Keratinocyte (primary cell): Measurements from ENCODE around the gene FRMD1. TPM values are rescaled to one million over a fixed set of nuclear protein-coding genes. Genes with fewer than 3 reads are reported as not detected.

Experiments
- DNase-seq: peaks from one replicate; pipeline ENCODE4 v3.0.0-alpha.2; 2011; ENCODE audit warnings: low read depth, missing footprints, low spot score
- FAIRE-seq: peaks from 2 replicates; lab custom pipeline; 2011; peaks lifted over from hg19 to GRCh38; lab: Jason Lieb, UNC
- H2AFZ ChIP-seq: 2 replicates; pipeline ENCODE4 v1.6.0; 2012; ENCODE audit warnings: low read length, control low read depth, inconsistent platforms; ENCODE audit not compliant: control insufficient read depth
- H3K27ac ChIP-seq: 2 replicates; pipeline ENCODE4 v1.5.1; 2011; ENCODE audit warnings: low read length; ENCODE audit not compliant: control insufficient read depth, insufficient read depth
- H3K27me3 ChIP-seq: 3 replicates; pipeline ENCODE4 v1.6.0; 2011; ENCODE audit warnings: low read length; ENCODE audit not compliant: control insufficient read depth, insufficient read depth; ENCODE audit errors: extremely low read depth
- H3K36me3 ChIP-seq, 2 experiments: 2 replicates in 1 of 2; 3 replicates in 1 of 2; pipeline ENCODE4 v1.5.1; 2011; ENCODE audit warnings: low read length in 2 of 2, mild to moderate bottlenecking in 1 of 2; ENCODE audit not compliant: control insufficient read depth in 2 of 2, insufficient read depth in 2 of 2; ENCODE audit errors: extremely low read depth in 1 of 2
- H3K4me1 ChIP-seq: 3 replicates; pipeline ENCODE4 v1.5.1; 2011; ENCODE audit warnings: low read length; ENCODE audit not compliant: control insufficient read depth, insufficient read depth; ENCODE audit errors: extremely low read depth
- H3K4me2 ChIP-seq: 3 replicates; pipeline ENCODE4 v1.6.0; 2011; ENCODE audit warnings: low read depth, low read length; ENCODE audit not compliant: control insufficient read depth, insufficient read depth; ENCODE audit errors: extremely low read depth
- H3K4me3 ChIP-seq, 3 experiments: fragments of 200-600 bp in 1 of 3; sonication (generic) in 1 of 3; 2 replicates in 2 of 3; 3 replicates in 1 of 3; pipeline ENCODE4 v1.5.1; 2011 to 2016; ENCODE audit warnings: low read length in 3 of 3, mild to moderate bottlenecking in 3 of 3, control low read depth in 2 of 3, inconsistent platforms in 1 of 3, low read depth in 1 of 3, mixed read lengths in 1 of 3, mixed run types in 1 of 3, moderate library complexity in 1 of 3; ENCODE audit not compliant: control insufficient read depth in 2 of 3, insufficient read depth in 2 of 3; ENCODE audit errors: extremely low read depth in 1 of 3
- H3K79me2 ChIP-seq: 2 replicates; pipeline ENCODE4 v1.6.0; 2012; ENCODE audit warnings: low read length; ENCODE audit not compliant: control insufficient read depth, insufficient read depth
- H3K9ac ChIP-seq: 3 replicates; pipeline ENCODE4 v1.6.0; 2011; ENCODE audit warnings: low read length; ENCODE audit not compliant: control insufficient read depth, insufficient read depth; ENCODE audit errors: extremely low read depth
- H3K9me1 ChIP-seq: 3 replicates; pipeline ENCODE4 v1.6.0; 2011; ENCODE audit warnings: low read length; ENCODE audit not compliant: control insufficient read depth, insufficient read depth; ENCODE audit errors: extremely low read depth
- H3K9me3 ChIP-seq: 2 replicates; pipeline ENCODE4 v1.5.1; 2012; ENCODE audit warnings: low read depth, low read length; ENCODE audit not compliant: control insufficient read depth
- H4K20me1 ChIP-seq: 3 replicates; pipeline ENCODE4 v1.6.0; 2011; ENCODE audit warnings: low read length; ENCODE audit not compliant: control insufficient read depth, insufficient read depth; ENCODE audit errors: extremely low read depth
- EZH2 ChIP-seq: IDR thresholded peaks from one replicate; pipeline ENCODE4 v1.6.1; 2012; ENCODE audit warnings: inconsistent platforms, mild to moderate bottlenecking, low read length, moderate library complexity
- dilution Hi-C: fragments of 300-500 bp; cut with MboI; formaldehyde crosslinking; loops from one replicate; pipeline ENCODE4 v1.7.0; 2020; ENCODE audit warnings: low sequenced_read_pairs; ENCODE audit not compliant: extremely low pct_ligation_motif_present
- polyA plus RNA-seq, 5 experiments: library from polyadenylated mRNA; depleted of rRNA in 3 of 5; stranded (reverse) in 3 of 5; stranded (forward) in 1 of 5; unstranded in 1 of 5; fragments of >200 nt; gene quantifications; 1 replicate in 1 of 5; 2 replicates in 3 of 5; 3 replicates in 1 of 5; pipeline versions ENCODE4 v1.2.1 to v1.2.3, GENCODE V29; 2011 to 2012; ENCODE audit warnings: missing spikeins in 2 of 5, low read depth in 1 of 5, low replicate concordance in 1 of 5
- TF ChIP-seq, protein P1 (sequence below), 3 experiments: IDR thresholded peaks in 1 of 3; conservative IDR thresholded peaks in 1 of 3; optimal IDR thresholded peaks in 1 of 3; 2 replicates in 2 of 3; 3 replicates in 1 of 3; pipeline versions ENCODE3 to v1.5.1; 2011; ENCODE audit warnings: low read length in 3 of 3, mild to moderate bottlenecking in 3 of 3, moderate library complexity in 2 of 3, control low read depth in 1 of 3, inconsistent platforms in 1 of 3; ENCODE audit not compliant: insufficient read depth in 2 of 3; ENCODE audit errors: extremely low read depth in 1 of 3

The FRMD1 gene
- polyA plus RNA-seq, 1 donor (not counting 4 experiments of a cell fraction or from before 2014, with no cell fraction given) = not detected

DNA sequence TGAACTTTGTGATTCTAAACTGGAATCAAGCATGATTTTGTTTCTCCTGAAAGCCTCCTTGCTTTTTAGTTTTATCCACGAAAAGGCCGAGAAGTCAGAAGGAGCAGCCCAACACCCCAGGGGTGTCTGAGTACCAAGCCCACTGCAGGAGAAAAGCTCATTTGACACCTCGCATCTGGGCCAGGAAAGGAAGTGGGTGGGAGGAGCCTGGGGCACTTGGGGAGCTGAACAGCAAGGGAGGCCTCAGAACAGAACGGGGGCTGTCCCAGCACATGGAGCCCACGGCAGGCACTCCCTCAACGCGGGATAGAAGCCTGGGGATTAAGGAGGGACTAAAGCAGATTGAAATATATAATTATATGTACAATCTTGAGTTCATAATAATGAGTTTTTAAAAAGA lies 75.0 kb downstream of the FRMD1 start:
- no peak overlapping the region for H2AFZ ChIP-seq
- no peaks in the 10 kb centered on the region for H4K20me1 ChIP-seq
- no peak overlapping the region for H3K27ac ChIP-seq
- no peaks in the 10 kb centered on the region for H3K36me3 ChIP-seq
- H3K4me2 ChIP-seq = no peak overlapping the region
- no peak for FAIRE-seq
- H3K4me1 ChIP-seq = peaks cover 8% of the 10 kb centered on the region
- peaks cover 55% of the 10 kb centered on the region for H3K27me3 ChIP-seq
- H3K9me3 ChIP-seq = no peaks in the 10 kb centered on the region
- no peak for TF ChIP-seq EZH2
- TF ChIP-seq, protein P1, sequence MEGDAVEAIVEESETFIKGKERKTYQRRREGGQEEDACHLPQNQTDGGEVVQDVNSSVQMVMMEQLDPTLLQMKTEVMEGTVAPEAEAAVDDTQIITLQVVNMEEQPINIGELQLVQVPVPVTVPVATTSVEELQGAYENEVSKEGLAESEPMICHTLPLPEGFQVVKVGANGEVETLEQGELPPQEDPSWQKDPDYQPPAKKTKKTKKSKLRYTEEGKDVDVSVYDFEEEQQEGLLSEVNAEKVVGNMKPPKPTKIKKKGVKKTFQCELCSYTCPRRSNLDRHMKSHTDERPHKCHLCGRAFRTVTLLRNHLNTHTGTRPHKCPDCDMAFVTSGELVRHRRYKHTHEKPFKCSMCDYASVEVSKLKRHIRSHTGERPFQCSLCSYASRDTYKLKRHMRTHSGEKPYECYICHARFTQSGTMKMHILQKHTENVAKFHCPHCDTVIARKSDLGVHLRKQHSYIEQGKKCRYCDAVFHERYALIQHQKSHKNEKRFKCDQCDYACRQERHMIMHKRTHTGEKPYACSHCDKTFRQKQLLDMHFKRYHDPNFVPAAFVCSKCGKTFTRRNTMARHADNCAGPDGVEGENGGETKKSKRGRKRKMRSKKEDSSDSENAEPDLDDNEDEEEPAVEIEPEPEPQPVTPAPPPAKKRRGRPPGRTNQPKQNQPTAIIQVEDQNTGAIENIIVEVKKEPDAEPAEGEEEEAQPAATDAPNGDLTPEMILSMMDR (optimal IDR thresholded peaks at IDR 0.05 in 1 of 3, IDR thresholded peaks at IDR 0.05 in 1 of 3, conservative IDR thresholded peaks at IDR 0.05 in 1 of 3; ENCODE audit: extremely low read depth in 1 of 3, insufficient read depth in 2 of 3, low read length in 3 of 3) = no peak
- no peak overlapping the region for H3K9ac ChIP-seq
- dilution Hi-C loops = no loop called here
- H3K79me2 ChIP-seq = no peaks in the 10 kb centered on the region
- no peaks in the 10 kb centered on the region for H3K9me1 ChIP-seq
- no peak for DNase-seq
- no peak overlapping the region for H3K4me3 ChIP-seq

Other genes starting within 250 kb of the FRMD1 start
- gene KIF25, start 81.5 kb downstream of the FRMD1 start, polyA plus RNA-seq = not detected in 3 replicates
- gene DACT2, start 240.6 kb upstream of the FRMD1 start, polyA plus RNA-seq = 0.09 to 0.19 TPM (median 0.15 TPM) in 3 replicates